OCI-LY1 (cell line): ENCODE measurements around the gene KRTAP25-1.

ENCODE experiments used
- CTCF ChIP-seq: fragments of 200-600 bp; sonication (generic), shearing (Covaris generic); IDR thresholded peaks from 2 replicates; pipeline ENCODE4 v1.5.1; 2017; ENCODE audit warnings: mild to moderate bottlenecking, antibody characterized with exemption, low read length, moderate library complexity, mixed read lengths
- EZH2 ChIP-seq: fragments of 200-600 bp; sonication (generic), shearing (Covaris generic); IDR thresholded peaks from 2 replicates; pipeline ENCODE4 v1.8.0; 2017; ENCODE audit warnings: borderline replicate concordance, mixed run types, mild to moderate bottlenecking, antibody characterized with exemption, low read length, moderate library complexity, mixed read lengths

DNA sequence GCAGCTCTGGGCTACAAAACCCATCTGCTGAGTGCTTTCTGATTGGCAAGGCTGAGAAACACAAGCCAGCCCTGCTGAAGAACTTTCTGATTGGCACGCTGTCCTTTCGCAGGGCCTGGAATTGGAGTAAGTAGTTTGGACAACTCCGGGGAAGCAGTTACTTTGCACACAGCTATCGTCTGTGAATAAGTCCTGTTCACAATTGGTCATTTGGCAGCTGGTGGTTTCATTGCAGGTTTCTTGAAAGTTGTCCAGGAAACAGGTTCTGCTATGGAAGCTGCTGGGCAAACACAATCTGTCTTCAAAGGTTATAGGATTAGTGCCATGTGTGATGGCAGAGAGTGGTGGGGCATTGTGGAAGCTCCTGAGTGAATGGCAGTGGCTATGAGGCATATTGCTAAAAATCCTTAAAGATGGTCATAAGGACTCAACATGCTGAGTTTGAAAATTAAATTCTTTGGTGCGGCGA lies 48.0 kb upstream of the KRTAP25-1 start, which contains the start of gene KRTAP27-1:
- TF ChIP-seq CTCF (no peak), EZH2 (no peak)
